ENCODE measurements around the gene DNM3.

GRCh38 chr1:172117800-172118199, 276.5 kb downstream of the DNM3 start:
- no peak for TF ChIP-seq CTCF (IDR thresholded peaks at IDR 0.05; ENCODE audit: insufficient read depth, low read length, poor library complexity, severe bottlenecking)
- no peak for TF ChIP-seq EZH2phosphoT487 (conservative IDR thresholded peaks at IDR 0.05; ENCODE audit: low read length)
